Measurements from ENCODE around the gene CCDC88B. TPM values are rescaled to one million over a fixed set of nuclear protein-coding genes. Genes with fewer than 3 reads are reported as not detected.
A peak's percentile ranks its signal among the peaks of the same experiment; 100 is the strongest.

Gene CCDC88B
- total RNA-seq, 1 donor from 2014 or later, result 1.6 TPM

DNA sequence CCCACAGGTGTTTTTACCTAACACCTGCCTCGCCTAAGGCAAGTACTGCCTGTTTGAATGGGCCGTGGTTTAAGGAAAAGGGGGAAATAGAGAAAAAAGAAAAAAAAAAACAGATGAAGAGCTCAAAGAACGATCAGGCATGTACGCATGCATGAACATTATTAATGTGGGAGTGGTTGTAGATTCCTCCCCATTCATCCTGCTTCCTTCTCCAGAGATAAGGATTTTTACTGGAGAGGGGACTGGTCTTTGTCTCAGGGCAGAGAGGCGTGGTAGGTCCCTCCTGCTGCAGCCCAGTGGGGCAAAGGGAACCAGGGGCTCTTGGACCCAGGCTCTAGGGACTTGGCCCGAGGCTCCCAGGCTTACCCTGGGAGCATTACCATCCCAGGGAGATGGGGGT is 42.0 kb downstream of the CCDC88B start:
- DNase-seq (ENCODE audit: low read depth), result no peak

DNA sequence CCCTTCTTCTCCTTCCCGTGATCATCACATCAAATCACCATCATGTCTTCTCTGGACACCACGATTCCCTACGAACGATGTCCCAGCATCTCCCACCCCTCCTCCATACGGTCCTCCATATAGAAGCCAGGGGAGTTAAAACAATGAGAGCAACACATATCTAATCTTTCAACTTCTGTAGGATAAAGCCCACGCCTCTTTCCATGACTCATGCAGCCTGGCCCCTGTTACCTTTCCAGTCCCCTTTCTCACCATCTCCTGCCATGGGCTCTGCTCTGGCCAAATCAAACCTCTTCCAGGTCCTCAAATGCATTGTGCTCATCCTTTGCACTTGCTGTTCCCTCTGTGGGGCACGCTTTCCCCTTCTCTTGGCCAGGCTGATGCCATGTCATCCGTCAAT is 42.6 kb downstream of the CCDC88B start:
- no peak for DNase-seq (ENCODE audit: low read depth)

DNA sequence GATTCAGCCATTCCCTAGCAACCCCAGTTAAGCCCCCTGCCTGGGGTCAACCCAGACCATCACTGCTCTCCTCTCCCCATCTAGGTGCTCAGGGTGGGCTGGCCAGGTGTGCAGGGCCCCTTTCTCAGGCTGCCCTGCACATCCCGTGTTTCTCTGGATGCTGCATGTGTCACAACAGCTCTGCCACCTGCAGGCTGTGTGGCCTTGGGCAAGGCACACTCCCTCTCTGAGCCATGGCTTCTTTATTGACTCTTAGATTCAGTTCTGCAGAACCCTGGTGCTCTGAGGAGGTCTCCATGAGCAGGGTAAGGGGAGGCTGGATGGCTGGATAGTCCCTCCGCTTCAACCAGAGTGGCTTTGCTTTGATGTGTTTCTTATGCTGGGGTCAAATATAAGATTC is 43.6 kb downstream of the CCDC88B start:
- no peak for DNase-seq (ENCODE audit: low read depth)

DNA sequence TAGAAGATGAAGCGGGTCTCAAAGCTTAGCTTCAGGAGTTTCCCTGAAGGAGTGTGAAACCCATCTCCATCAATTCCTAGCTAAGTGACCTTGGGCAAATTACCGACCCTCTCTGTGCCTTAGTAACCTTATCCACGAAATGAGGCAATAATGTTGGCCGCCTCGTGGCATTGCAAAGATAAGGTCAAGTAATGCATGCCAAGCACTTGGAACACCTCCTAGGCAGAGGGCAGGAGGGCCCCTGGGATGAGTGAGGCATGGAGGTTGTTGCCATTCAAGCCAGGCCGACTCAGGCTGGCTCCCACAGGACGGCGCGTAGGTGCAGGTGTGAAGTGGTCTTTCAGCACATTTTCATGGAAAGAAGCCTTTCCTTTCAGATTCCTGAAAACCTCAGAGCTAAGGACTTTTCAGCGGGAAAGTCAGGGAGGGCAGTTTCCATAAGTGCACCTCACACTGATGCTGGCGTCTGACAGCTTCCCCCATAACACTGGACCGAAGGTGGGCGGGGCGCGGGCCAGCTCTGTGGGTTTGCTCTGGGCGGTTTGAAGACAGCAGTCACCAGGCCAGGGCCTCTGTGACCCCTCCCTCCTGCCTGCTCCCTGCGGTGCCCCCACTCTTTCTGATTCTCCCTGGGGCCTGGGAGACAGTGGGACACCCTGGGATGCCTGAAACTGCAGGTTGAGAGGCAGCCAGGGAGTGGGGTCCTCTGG is 44.2 kb downstream of the CCDC88B start:
- no peak for DNase-seq (ENCODE audit: low read depth)

DNA sequence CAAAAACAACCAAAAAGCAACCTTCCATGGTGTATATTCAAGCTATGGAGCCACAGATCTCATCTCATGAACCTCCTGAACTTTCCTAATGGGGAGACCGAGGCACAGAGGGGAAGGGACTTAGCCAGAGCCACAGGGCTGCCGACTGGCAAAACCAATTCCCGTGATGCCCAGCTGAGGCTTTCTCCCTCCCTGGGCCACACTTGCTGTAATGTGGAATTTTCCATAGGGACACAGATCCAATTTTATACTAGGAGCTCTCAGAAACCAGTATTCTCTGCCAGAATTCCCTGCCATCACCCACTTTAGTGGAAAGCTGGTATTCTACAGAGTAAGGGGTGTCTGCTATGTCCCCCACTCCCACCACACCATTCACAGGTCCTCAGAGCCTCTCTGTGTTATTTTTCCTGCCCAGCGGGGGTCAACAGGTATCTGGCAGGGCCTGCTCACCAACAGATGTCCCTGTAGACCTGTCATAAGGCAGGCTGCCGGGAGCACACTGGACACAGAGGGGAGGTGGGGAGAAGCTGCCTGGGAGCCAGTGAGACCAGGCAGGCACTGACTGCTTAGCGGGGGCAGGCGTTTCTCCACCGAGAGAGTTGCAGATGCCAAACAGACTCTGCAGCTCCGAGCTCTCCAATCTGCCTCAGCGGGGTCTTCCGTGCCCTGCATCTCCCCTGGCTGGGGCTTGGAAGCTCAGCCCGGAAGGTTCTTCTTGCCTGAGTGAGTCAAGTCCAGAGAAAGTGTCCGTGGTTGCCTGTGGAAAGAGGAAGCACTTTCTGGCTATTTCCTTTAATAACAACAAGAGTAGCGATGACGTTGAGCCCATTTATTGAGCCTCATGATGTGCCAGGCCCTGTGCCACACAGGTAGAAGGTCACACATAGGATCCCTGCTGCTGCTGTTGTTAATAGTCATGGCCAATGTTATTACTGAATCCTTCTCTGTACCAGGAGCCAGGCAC is 45.3 kb downstream of the CCDC88B start:
- DNase-seq (ENCODE audit: low read depth), result no peak

DNA sequence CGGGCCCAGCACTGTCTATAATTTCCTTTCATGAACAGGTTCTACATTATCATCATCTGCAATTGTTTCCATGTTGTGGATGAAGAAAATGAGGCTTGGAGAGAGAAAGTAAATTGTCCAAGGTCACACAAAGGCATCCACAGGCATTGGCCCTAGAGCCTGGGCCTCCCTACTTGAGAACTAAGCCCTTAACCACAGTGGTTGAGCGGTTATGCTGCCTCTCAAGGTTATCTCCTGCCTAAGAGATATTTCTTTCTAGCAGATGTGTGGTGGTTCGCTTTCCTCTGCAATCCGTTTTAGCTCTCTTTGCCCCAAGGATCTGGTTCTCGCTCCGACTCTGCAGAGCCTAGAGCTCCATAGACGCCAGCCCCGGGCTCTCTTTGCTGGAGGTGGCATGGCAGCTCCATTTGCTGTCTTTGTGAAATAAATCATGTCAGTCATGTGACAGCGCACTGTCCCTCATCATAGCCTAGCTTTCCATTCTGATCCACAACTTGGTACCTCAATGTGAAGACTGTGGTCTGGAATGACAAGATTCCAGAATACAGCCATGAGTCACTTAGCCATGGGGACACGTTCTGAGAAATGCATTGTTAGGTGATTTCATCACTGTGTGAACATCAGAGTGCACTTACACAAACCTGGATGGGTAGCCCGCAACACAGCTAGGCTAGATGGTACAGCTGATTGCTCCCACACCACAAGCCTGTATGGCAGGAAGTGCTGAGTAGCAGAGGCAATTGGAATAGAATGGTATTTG is 46.1 kb downstream of the CCDC88B start:
- peak; percentile 54 for DNase-seq (ENCODE audit: low read depth)

DNA sequence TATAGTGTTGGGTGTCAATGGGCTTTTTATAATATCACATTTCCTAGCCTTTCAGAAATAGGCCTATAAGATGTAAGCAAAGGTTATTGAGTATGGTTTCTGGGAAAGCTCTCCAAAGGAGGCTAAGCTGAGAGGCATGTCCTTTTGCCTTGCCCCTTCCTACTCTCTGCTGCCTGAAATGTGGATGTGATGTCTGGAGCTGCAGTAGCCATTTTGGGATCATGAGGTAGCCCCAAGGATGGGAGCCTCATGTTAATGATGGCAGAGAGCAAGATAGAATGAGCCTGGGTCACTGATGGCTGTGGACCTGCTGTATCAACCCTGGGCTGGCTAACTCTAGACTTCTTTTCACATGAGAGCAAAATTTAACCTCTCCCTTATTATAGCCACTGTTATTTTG is 47.9 kb downstream of the CCDC88B start:
- no peak for DNase-seq (ENCODE audit: low read depth)

DNA sequence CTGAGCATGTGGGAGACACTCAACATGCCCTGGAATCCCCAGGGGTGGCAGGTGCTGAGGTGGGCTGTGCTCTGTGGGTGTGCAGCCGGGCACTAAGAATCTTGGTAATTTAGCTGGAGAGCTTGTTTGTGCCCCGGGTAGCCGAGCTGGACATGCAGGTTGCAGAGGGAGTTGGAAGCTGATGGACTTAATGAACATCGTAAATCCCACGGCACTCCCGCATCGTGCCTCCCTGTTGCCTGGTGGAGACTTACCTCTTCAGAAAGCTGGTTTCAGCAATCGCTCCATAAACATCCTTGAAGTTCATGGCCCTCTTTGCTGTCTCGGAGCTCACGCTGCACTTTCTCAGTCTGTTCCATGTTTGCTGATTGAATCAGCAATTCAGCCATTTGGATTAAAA is 48.9 kb downstream of the CCDC88B start:
- no peak for DNase-seq (ENCODE audit: low read depth)

DNA sequence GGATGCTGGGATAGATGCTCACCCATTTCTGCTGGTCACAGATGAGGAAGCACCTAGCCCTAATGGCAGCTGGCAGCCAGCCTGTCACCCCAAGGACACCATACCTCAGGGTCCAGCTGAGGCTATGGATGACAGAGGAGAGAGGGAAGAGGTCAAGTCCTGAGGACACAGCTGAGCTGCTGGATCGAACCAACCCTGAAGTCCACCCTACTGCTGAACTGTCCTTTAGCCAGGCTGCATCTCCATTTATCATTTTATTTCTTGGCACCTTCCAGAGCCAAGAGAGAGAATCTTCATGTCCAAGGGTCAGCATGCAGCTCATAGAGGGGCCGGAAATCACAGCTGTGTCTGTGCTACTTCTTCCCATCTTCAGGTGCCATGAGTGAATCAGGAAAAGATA is 49.8 kb downstream of the CCDC88B start:
- no peak for DNase-seq (ENCODE audit: low read depth)

DNA sequence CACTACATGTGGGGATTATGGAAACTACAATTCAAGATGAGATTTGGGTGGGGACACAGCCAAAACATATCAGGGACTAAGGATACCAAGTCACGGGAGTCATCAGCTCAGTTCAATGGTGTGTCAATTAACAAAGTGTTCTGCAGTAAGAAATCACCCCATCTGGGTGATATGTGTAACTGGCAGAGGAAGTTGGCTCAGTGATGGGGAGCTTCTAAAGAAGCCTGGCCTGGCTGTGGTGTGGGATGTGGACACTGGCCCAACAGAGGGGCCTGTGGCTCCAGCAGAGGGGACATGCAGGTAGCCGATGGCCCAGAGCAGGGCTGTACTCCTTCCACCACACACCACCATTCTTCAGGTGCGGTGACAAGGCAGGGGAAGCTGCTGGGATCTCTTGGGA is 50.6 kb downstream of the CCDC88B start:
- no peak for DNase-seq (ENCODE audit: low read depth)

DNA sequence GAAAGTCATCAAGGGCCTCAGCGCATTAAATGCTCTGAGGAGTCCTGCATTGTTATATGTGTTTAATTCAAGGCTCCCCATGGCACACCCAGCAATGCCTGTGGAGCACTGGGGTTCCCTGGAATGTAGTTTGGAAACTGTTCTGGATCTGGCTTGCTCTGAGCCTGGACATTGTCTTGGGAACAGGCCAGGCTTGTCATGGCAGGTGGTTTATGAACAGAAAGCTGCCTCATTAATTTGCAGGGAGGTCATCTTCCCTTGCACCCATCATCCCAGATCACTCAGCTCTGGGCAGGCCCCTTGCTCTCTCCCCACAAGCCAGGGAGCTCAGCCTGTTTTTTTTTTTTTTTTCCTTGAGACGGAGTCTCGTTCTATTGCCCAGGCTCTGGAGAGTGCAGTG is 51.8 kb downstream of the CCDC88B start:
- DNase-seq (ENCODE audit: low read depth), result peak; percentile 11

DNA sequence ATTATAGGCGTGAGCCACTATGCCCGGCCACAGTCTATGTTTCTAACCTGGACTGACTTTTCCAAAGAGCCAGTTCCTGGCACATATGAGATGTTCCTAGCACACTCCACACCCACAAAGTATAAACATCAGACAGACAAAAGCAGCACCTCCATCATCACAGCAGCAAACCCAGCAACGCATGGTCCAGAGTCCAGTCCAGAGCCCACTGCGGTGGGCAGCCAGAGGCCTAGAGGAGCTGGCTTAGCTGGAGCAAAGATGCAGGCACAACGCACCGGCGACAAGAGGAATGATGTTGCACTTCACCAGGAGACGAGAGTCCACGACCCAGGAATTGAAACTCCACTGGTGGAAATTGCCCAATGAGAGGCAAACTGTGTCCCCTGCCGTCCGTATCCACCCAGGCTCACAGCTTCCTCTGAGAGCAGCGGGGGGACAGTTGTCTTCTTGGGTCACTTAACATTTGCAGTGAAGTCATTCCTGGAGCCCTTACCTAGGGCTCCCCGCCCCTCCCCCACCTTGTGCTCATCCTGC is 55.6 kb downstream of the CCDC88B start:
- DNase-seq (ENCODE audit: low read depth), result no peak

DNA sequence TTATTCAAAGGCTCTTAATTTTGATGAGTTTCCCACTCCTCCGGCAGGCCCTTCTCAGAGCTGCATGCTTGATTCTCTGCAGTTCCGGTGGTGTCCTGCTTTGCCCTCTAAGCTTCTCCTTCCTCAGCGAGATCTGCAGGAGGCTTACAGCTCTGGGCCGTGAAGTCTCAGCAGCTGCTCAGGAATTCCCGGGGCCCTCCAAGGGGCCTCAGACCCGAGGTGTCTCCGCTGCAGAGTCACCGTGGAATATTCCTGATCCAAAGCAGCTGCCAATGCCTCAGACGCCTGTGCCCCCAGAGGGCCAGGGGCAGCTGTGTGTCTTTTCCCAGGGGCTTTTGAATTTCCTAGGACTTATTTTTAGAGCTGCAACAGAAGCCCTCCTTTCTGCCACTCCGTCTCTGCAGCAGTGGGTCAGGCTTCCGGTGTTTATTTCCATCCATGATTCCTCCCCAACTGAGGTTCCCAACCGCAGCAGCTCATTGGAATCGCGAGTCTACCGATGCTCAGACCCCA is 56.1 kb downstream of the CCDC88B start:
- peak; percentile 86 for DNase-seq (ENCODE audit: low read depth)

DNA sequence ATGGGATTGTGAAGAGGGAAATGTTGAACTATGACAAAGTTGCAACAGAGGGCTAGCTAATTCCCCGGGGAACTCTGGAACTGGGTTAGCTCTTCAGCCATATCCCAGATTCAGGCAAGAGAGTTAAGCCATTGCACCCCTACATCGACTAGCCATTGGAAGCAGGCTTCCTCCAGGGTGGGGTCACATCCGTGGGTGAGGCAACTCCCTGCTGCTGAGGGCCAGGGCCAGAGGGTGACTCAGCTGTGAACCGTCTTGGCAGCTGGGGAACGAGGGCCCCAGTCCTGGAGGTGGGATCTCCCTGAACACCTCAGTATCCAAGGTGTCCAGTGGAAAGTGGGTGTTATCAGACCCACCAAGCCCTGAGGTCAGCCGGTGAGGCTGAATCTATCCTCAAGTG is 60.1 kb downstream of the CCDC88B start:
- peak; percentile 12 for DNase-seq (ENCODE audit: low read depth)

DNA sequence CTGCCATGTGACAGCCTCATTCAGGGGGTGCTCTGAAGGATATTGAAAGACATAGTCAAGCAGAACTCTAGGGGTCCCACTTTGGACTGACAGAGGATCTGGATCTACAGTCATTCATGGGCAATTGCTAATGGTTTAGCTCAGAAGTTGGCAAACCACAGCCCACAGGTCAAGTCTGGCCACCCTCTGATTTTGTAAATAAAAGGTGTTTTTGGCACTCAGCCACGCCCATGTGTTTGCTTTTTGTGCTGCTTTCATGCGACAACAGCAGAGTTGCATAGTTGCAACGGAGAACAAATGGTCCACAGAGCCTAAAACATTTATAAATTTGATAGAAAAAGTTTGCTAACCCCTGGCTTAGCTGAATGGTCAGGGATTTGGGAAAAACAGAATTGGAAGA is 60.7 kb downstream of the CCDC88B start:
- DNase-seq (ENCODE audit: low read depth), result no peak

DNA sequence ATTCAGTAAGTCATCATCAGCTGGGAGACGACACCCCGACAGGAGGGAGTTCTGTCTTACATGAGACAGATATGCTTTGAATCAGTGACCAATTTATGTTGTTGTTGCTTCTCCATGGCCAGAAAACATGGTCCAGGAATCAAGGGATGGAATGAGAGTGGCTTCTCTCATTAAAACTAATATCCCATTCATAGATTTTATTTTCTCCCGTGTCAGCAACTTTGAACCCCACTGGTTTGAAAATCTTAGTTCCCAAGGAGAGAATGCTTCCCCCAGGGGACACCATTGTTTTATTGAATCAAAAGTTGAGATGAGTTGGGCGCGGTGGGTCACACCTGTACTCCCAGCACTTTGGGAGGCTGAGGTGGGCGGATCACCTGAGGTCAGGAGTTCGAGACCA is 61.8 kb downstream of the CCDC88B start:
- DNase-seq (ENCODE audit: low read depth), result no peak

DNA sequence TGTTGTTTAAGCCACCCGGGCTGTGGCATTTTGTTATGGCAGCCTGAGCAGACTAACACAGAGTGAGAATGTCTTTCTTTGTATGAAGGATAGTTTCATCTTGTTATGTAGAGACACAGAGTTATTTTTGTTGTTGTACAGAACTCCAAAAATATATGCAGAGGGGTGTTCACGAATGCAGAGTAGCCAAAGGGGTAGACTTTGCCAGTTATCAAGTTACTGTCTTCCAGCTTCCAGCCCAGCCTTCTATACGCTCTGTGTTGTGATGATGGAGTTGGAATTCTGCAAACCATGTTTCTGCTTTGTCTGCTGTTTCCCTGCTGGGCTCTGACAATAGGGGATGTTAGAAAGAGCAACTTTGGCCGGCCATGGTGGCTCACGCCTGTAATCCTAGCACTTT is 63.1 kb downstream of the CCDC88B start:
- DNase-seq (ENCODE audit: low read depth), result no peak

DNA sequence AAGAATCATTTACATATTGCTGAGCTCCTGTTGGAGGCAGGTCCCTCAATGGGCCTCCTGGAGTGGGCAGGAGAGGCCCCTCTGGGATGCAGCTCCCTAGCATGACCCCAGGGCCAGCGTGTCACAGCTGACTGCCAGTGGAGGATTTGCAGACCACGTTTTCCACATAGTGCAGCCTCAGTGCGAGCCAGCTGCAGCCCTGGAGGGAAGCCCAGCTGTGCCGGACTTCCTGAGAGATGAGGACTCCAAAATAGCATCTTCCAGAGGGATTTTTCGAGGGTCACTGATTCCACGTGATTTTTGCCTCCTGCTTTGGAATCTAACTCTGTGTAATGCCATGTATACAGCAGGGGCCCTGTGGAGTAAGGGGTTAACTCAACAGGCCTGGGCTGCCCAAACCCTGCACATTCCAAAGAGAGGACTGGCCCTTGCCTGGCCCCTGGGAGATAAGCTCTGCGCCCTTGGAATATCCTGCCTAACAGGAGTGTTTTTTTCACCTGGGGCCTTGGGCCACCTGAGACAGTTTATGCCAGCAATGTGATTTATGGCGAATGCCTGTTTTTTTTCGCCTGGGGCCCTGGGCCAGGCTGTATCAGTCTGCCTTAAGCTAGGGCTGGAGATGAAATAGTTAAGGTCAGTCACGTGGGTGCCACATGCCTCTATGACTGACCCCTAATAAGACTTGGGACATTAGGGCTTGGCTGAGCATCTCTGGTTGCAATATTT is 66.4 kb downstream of the CCDC88B start:
- DNase-seq (ENCODE audit: low read depth), result peak; percentile 36

Data from myocyte (in vitro differentiated cells).